Stimulated activated CD8-positive, alpha-beta memory T cell treated with anti-CD3 and anti-CD28 coated beads, Interleukin-4, amount 100 ng/mL, for 1 hour (primary cell): ENCODE measurements around the gene UBL4A.

Experiments
- DNase-seq, 2 donors: peaks; one replicate each; pipeline ENCODE4 v3.0.0-alpha.2; 2020; ENCODE audit warnings: low read depth in 2 of 2, low spot score in 1 of 2

Gene UBL4A

DNA sequence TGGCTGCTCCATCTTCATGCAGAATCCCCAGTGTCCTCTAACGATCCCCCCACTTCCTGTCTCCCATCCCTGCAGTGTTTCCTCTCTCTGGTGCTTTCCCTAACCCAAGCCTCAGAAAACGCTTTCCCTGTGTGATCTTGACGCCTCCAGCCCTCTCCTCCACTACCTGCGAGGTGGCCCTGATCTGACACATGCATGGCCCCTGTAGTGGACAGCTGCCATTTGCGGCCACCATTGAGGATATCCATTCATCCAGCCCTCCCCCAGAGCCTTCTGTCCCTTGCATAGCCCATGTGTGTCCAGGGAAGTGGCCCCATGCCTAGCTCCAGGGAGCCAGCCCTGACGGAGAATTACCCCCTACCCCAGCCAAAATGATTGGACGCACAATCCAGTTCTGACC, 3.1 kb downstream of the UBL4A start:
- DNase-seq = no peak

DNA sequence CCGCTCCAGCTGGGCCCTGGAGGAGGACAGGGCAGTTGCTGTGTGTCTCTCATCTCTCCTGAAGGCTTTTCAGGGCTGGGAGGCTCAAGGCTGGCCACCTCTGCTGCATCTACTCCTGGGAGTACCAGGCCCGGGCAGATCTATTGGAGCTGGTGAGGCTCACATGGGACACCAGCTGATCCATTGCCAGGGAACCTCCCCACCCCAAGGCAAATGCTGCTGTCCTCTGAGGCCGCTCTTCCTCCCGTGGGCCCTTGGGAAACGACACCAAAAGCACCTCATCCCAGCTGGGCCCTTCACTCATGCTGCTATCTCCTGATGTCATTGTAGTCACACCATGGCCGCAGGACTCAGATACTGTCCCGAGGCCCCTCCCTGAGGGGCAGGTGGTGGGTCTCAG, 3.6 kb downstream of the UBL4A start:
- DNase-seq = no peak

- no peak for DNase-seq
These were observed 4.4 kb downstream of the UBL4A start for GRCh38 chrX:154481911-154482601.

DNA sequence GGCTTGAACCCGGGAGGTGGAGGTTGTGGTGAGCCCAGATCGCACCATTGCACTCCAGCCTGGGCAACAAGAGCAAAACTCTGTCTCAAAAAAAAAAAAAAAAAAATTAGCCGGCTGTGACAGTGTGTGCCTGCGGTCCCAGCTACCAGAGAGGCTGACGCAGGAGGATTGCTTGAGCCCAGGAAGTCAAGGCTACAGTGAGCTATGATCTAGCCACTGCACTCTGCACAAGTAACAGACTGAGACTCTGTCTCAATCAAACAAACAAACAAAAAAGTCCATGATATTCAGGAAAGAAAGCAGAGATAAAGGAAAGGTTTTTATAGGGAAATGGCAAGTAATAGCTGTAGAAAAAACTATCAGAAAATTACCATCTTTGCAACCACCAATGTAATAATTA, 5.2 kb downstream of the UBL4A start:
- DNase-seq = no peak

- peak; percentile 86 to 88 for DNase-seq
These were observed 7.4 kb downstream of the UBL4A start, which contains the start of gene LAGE3 for GRCh38 chrX:154478728-154479622. TSS of gene LAGE3 (minus strand) at chrX:154479281. CDS start at chrX:154478915, 366 bp downstream.

DNA sequence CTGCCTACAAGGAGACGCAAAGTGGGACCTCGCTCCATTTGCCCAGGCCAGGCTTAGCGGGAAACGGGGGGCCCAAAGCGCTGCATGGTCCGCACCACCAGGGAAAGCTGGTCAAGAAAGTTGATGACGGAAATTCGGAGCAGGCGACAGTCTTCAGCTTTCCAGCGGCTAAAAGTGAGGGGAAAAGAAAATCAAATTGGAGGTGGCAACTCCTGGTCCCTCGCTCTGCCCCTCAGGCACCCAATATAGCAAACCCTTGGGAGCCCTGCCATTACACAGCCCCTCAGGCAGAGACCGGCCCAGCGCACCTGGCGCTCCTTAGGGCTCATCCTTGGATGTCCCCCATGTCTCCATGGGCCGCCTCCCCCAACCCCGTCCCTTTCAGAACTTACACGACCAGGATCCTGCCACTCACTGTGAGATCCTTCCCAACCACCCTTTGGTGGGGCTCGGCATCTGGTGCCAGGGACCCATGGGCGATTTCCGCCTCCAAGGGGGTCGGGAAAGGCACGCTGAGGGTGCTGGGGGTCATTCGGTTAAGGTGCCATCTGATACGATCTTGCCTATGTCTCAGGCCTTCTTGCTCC, 8.4 kb downstream of the UBL4A start:
- DNase-seq = no peak

GRCh38 chrX:154476821-154477220, 9.6 kb downstream of the UBL4A start:
- no peak for DNase-seq

DNA sequence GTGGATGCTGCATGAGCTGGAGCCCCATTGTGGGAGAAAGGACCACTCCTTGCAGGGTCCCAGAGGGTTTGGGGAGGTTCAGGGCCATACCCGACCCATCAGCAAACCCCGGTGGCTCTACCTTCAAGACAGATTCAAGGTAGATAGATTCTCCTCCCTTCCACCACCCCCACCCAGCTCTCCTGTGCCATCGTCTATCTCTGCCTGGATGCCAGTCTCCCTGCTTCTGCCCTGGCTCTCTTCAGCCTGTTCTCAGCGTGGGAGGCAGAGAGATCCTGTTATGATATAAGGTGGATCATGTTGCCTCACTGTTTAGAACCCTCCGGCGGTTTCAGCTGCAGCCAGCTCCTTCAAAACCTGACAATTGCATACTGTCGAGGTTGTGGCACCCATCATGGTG, 12.7 kb downstream of the UBL4A start:
- DNase-seq = no peak

- DNase-seq = no peak
These were observed 13.5 kb downstream of the UBL4A start for GRCh38 chrX:154472685-154473632.

DNA sequence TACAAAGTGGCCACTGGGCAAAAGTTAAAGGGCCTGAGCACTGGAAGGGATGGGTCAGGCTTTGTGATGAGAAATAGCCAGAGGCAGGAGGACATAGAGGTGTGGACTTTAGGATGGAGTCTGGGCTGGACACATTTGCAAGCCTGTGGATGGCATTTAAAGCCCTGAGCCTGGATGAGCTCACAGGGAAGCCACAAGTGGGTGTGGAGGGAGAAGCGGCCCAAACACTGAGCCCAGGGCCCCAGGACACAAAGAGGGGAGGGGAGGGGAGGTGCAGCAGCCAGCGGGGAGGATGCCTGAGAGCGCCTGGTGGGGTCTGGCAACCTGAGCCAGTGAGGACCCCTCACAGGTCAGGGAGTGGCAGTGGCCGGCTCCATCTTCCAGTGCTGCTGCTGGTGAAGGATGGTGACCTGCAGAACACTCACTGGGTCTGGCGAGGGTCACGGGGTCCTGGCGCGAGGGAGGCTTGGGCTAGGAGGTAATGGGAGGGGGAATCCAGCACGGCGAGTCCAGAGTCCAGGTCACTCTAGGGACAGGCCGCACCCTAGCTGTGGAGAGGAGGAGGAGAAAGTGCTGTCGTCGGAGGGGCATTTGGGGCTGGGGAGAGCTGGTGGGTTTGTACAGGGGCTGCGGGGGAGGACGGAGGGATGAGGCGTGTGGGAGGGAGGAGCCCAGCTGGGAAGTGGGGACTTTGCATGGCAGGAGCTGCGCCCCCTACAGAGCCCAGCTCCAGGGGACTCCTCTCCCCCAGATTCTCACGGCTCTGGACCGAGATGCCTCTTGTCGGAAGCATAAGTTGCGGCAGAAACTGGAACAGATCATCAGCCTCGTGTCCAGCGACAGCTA, 14.4 kb downstream of the UBL4A start:
- no peak for DNase-seq

DNA sequence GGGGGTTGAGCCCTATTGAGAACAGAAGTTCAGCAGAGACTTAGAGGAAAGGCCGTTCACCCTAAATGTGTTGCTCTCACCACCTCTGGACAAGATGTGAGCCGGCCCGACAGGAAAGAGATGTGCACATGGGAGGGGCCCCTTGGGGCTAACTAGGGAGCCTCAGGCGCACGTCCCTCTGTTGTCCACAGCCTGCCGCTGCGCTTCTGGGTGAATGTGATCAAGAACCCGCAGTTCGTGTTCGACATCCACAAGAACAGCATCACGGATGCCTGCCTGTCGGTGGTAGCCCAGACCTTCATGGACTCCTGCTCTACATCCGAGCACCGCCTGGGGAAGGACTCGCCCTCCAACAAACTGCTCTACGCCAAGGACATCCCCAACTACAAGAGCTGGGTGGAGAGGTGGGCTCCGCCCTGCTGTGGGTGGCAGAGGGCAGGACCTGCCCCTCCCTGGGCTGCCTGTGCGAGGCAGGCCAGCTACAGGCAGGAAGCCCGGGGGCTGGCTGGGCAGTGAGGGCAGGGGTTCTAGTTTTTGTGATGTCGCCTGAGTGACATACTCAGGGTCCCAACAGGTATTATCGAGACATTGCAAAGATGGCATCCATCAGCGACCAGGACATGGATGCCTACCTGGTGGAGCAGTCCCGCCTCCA, 15.4 kb downstream of the UBL4A start:
- DNase-seq = no peak

DNA sequence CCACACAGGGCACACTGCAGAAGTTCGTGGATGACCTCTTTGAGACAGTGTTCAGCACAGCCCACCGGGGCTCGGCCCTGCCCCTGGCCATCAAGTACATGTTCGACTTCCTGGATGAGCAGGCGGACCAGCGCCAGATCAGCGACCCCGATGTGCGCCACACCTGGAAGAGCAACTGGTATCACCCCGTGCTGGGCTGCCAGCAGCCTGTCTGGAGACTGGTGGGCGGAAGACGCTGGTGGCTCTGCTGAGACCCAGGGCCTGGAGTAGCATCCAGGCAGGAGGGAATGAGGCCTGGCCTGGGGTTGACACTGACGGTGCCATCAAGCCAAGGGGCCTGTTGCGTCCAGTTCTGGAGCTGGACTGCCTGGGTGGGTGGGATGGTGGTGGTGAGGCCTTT, 16.0 kb downstream of the UBL4A start:
- DNase-seq = no peak

GRCh38 chrX:154469880-154470279, 16.5 kb downstream of the UBL4A start:
- DNase-seq = no peak

GRCh38 chrX:154469114-154469513, 17.3 kb downstream of the UBL4A start:
- DNase-seq = no peak

- no peak for DNase-seq
These were observed 18.2 kb downstream of the UBL4A start for GRCh38 chrX:154468217-154468616.

GRCh38 chrX:154467556-154467955, 18.9 kb downstream of the UBL4A start:
- DNase-seq = no peak

- DNase-seq = no peak
These were observed 19.5 kb downstream of the UBL4A start for GRCh38 chrX:154466907-154467306.

DNA sequence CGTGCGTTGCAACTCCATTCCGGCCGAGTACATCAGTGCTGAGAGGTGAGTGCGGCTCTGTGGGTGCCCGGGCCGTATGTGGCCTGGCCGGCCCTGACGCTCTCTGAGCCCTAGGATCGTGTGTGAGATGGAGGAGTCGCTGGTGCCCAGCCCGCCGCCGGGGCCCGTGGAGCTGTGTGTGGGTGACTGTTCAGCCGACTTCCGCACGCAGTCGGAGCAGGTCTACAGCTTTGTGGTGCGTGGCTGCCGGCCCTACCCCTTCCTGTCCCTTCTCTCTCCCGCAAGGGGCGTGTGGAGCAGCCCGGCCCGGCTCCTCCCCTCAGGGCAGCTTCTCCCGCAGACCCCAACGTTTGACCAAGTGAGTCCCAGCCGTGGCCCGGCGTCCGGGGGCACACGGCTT, 20.4 kb downstream of the UBL4A start:
- no peak for DNase-seq

DNA sequence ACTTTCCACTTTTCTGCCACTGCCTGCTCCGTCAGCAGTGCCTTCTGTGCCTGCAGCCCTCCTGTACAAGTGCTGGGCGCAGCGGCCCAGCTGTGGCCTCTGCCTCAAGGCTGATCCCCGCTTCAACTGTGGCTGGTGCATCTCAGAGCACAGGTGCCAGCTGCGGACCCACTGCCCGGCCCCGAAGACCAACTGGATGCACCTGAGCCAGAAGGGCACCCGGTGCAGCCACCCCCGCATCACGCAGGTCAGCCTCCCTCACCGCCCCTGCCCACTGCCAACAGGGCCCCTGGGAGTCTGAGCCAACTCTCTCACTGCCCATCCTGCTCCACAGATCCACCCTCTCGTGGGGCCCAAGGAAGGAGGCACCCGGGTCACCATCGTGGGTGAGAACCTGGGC, 20.8 kb downstream of the UBL4A start:
- no peak for DNase-seq
